ENCODE results near the gene PDIA6.

- TF ChIP-seq, protein P1, sequence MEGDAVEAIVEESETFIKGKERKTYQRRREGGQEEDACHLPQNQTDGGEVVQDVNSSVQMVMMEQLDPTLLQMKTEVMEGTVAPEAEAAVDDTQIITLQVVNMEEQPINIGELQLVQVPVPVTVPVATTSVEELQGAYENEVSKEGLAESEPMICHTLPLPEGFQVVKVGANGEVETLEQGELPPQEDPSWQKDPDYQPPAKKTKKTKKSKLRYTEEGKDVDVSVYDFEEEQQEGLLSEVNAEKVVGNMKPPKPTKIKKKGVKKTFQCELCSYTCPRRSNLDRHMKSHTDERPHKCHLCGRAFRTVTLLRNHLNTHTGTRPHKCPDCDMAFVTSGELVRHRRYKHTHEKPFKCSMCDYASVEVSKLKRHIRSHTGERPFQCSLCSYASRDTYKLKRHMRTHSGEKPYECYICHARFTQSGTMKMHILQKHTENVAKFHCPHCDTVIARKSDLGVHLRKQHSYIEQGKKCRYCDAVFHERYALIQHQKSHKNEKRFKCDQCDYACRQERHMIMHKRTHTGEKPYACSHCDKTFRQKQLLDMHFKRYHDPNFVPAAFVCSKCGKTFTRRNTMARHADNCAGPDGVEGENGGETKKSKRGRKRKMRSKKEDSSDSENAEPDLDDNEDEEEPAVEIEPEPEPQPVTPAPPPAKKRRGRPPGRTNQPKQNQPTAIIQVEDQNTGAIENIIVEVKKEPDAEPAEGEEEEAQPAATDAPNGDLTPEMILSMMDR (IDR thresholded peaks at IDR 0.05; ENCODE audit: low read depth, low read length) = no peak
- TF ChIP-seq EZH2phosphoT487 (IDR thresholded peaks at IDR 0.05; ENCODE audit: low read depth) = no peak
Measured at GRCh38 chr2:10793816-10794215, 18.8 kb downstream of the PDIA6 start.

All from OCI-LY3 (cell line).